Stimulated activated CD4-positive, alpha-beta T cell treated with anti-CD3 and anti-CD28 coated beads, TNF-alpha, amount 100 ng/mL, for 48 hours (primary cell): Measurements from ENCODE around the gene TLK2.
"Not testable (repeated sequence)": the region's sequence is repeated elsewhere in the genome, so short reads cannot be mapped to it uniquely, and the experiment has no call there.

ENCODE experiments used
- DNase-seq, 3 donors: peaks; one replicate each; pipeline ENCODE4 v3.0.0-alpha.2; 2020; ENCODE audit warnings: low read depth in 3 of 3

The TLK2 gene

DNA sequence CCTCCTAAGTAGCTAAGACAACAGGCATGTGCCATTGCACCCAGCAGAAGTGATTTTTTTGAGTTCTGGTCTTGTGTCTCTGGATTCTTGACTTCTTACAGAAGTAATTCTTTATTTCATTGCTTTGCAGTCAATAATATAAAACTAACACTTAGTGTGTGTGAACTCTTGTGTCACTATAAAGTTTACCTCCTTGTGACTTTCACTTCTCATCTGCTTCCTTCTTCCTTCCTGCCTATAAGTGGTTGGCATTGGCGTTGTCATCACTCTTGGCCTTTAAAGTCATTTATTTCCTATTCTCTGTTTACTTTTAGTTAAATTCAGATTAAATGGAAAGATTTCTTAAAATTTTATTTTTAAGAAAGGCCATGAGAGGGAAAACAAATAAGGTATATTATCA lies 12.4 kb downstream of the TLK2 start:
- not testable (repeated sequence) for DNase-seq

DNA sequence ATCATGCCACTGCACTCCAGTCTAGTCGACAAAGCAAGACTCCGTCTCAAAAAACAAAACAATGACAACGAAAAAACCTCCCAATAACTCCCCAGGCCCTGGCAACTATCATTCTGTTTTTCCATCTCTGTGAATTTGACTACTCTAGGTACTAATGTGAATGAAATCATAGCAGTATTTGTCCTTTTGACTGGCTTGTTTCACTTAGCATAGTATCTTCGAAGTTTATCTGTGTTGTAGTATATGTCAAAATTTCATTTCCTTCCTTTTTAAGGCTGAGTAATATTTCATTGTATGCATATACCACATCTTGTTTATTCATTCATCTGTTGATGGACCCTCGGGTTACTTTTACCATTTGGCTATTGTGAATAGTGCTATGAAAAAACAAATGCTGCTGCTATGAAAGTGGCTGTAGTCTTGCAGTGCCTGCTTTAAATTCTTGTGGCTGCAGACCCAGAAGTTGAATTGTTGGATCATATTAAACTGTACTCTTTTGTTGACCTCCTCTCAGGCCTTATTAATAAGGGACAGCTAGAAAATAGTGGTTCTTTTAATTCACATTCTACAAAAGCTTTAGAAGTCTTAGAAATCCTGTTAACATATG lies 14.5 kb downstream of the TLK2 start:
- DNase-seq: not testable (repeated sequence)

DNA sequence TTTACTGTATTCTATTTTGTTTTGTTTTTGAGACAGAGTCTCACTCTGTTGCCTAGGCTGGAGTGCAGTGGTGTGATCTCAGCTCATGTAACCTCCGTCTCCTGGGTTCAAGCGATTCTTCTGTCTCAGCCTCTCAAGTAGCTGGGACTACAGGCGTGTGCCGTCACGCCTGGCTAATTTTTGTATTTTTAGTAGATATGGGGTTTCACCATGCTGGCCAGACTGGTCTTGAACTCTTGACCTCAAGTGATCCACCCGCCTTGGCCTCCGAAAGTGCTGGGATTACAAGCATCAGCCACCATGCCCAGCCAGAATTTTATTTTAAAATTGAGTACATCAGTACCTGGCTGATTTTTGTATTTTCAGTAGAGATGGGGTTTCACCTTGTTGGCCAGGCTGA lies 15.4 kb downstream of the TLK2 start:
- DNase-seq: not testable (repeated sequence)

DNA sequence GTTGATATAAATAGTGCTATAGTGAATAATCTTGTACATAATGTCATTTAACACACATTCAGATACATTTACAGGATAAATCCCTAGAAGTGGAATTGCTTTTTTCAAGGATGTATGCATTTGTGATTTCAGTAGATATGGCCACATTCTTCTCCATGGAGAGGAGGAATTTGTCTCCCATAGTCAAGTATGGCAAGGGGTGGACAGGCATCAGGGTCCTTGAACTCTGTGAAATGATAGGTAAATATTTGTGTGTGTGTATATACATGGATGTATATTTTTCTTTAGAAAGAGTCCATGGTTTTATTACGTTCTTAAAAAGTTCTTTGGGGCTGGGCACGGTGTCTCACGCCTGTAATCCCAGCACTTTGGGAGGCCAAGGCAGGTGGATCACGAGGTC lies 17.7 kb downstream of the TLK2 start:
- not testable (repeated sequence) for DNase-seq

DNA sequence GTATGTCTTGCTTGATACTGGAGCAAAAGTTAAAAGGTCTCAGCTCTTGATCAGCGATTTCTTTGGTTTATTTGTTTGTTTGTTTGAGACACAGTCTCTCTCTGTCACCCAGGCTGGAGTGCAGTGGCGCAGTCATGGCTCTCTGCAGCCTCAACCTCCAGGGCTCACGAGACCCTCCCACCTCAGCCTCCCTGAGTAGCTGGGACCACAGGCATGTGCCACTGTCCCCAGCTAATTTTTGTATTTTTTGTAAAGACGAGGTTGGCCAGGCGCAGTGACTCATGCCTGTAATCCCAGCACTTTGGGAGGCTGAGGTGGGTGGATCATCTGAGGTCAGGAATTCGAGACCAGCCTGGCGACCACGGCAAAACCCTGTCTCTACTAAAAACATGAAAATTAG lies 20.2 kb downstream of the TLK2 start:
- DNase-seq: not testable (repeated sequence)

DNA sequence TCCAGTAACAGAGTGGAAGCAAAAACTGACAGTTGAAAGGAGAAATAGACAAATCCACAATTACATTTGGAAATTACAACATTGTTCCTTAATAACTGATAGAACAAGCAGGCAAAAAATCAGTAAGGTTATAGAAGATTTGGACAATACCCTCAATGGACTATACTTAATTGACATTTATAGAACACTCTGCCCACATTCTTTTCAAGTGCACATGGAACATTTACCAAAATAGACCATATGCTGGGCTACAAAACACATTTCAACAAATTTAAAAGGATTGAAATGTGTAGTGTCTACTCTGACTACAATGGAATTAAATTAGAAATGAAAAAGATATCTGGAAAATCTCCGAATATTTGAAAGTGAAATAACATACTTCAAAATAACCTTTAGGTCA lies 21.8 kb downstream of the TLK2 start:
- not testable (repeated sequence) for DNase-seq

DNA sequence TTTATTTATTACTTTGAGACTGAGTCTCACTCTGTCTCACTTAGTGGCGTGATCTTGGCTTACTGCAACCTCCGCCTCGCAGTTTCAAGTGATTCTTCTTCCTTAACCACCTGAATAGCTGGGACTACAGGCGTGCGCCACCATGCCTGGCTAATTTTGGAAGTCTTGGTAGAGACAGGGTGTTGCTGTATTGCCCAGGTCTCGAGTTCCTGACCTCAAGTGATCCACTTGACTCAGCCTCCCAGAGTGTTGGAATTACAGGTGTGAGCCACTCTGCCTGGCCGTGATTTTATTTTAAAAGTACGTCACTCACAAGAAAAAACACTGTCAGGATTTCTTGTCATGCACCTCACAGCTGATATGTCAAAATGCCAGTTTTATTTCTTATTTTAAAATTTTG lies 26.2 kb downstream of the TLK2 start:
- not testable (repeated sequence) for DNase-seq

DNA sequence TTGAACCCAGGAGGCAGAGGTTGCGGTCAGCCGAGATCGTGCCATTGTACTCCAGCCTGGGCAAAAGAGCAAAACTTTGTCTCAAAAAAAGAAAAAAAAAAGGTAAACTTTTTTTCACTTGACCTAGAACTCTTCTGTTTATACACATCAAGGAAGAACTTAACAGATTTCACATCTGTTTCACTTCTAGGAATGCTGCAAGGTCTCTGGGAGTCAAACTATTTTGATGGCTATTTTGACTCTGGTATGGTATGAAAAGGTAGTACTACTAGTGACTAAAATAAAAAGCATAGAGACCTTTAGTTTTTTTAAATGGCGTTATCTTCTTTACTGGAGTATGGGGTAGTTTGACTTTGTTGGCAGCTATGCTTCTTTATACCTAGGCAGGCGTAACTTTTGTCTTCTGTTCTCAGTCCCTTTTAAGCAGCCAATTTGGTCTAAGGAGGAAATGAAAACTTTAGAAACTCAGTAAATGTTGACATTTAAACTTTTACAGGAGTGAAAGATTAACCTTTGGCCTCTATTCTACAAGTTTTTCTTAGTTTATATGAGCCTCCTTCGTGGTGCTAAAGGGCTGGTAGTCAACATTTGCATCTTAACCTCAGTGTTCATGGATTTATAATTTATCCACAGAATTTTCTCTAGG lies 28.7 kb downstream of the TLK2 start:
- not testable (repeated sequence) for DNase-seq

DNA sequence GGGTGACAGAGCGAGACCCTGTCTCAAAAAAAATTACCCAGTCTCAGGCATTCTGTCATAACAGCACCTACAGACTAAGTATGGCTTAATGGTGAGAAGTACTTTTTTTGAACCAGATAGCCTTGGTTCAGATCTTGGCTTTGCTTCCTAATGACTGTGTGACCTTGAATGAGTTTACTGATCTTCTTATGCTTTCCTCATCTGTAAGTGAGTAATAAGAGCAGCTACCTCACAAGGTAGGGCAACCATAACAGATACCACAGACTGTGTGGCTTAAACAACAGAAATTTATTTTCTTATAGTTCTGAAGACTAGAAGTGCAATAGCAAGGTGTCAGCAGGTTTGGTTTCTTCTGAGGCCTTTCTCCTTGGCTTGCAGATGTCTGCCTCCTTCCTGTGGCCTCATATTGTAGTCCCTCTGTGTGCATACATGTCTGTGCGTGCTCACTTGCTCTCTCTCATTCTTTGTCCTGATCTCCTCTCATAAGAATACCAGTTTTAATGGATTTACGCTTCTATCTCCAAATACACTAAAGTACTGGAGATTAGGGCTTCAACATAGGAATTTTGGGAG lies 31.7 kb downstream of the TLK2 start:
- DNase-seq: not testable (repeated sequence)

DNA sequence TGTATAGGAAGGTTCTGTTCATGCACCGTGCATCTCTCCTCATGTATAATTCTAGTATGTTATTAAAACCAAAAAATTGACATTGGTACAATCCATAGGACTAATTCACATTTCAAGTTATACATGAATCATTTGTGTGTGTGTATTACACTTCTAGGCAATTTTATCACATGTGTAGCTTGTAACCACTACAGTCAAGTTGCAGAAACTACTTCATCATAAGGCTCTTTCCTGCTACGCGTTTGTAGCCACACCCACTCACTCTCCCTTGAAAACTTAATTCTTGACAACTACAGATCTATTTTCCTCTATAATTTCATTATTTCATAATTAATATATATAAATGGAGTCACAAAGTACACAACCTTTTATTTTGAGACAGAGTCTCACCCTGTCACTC lies 32.4 kb downstream of the TLK2 start:
- DNase-seq: not testable (repeated sequence)

DNA sequence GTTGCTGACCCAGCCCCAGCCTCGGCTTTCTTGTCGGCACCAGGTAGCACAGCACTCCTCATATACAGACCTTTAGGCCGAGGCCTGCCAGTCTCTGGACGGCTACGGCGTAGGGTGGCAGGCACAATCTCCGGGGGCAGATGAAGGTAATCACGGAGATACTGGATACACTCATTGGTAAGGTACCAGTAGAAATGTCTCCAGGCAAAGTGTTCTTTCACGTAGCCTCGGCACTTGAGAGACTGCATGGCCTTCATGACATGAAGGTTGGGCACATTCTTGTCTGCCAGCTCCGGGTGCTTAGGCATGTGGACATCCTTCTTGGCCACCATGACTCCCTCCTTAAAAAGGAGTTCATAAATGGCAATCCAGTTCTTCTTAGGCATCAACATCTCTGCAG lies 37.8 kb downstream of the TLK2 start:
- not testable (repeated sequence) for DNase-seq

DNA sequence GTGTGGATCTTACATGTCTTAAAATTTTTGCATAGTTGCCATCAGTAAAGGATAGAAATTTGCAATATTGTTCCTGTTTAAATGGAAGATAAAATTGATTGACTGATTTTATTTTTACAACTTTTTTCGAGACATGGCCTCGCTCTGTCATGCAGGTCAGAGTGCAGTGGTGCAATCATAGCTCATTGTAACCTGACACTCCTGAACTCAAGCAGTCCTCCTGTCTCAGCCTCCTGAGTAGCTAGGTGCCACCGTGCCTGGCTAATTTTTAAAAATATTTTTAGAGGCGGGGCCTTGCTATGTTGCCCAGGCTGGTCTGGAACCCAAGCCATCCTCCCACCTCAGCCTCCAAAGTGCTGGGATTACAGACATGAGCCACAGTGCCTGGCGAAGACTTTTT lies 42.7 kb downstream of the TLK2 start:
- DNase-seq: not testable (repeated sequence)

DNA sequence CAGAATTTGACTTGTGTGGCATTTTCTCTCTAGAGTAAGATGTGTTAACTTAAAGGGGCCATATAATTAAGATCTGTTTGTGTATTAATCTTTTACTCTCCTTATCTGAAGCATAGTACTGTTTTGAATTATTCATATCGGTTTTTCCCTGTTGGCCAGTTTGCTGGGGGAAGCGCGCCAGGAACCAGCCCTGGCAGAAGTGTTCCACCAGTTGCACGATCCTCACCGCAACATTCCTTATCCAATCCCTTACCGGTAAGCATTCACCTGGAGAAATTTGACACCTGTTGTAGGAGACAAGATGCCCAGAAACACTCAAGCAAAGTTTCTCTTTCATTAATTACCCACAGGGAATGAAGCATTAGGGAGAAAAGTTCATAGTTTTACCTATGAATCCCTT lies 45.5 kb downstream of the TLK2 start:
- DNase-seq: not testable (repeated sequence)

DNA sequence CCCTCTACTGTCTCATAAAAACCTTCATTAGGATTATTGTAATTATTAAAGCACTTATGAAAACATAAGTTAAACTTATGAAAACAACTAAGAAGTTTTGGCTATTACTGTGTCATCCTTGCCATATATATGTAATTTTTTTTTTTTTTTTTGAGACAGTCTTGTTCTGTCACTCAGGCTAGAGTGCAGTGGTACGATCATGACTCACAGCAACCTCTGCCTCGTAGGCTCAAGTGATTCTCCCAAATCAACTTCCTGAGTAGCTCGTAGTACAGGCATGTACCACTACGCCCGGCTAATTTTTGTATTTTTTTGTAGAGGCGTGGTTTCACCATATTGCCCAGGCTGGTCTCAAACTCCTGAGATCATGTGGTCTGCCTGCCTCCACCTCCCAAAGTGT lies 46.7 kb downstream of the TLK2 start:
- not testable (repeated sequence) for DNase-seq

DNA sequence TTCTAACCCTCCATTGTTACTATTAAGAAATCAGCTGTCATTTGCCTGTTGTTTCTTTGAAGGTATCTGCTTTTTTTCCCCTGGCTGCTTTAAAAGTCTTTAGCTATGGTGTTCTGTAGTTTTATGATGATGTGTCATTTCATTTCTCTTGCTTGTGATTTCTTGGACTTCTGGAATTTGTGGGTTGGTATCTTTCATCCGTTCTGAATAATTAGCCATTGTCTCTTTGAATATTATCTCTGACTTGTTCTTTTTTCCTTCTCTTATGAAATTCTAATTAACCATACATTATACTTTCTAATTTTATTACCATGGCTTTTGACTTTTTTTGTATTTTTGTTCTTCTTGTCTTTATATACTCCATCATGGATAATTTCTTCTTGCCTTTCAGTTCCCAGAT lies 52.3 kb downstream of the TLK2 start:
- DNase-seq: not testable (repeated sequence)

DNA sequence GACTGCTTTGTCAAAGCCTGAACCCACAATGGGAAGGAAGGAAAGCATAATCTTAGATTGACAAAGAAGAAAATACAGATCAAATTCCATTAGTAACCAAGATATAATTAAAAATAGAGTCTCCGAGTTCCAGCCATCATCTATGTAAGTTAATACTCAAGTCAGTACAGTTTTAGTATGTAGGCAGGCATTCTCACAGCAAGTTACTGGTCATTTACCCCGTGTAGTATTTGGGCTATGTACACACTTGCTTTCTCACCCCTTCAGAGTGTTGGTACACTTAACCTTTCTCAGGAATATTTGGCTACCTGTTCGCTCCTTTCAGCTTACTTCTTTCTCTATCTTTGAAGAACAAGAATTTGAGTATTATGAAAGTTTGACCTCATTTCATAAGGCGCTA lies 57.9 kb downstream of the TLK2 start:
- not testable (repeated sequence) for DNase-seq

DNA sequence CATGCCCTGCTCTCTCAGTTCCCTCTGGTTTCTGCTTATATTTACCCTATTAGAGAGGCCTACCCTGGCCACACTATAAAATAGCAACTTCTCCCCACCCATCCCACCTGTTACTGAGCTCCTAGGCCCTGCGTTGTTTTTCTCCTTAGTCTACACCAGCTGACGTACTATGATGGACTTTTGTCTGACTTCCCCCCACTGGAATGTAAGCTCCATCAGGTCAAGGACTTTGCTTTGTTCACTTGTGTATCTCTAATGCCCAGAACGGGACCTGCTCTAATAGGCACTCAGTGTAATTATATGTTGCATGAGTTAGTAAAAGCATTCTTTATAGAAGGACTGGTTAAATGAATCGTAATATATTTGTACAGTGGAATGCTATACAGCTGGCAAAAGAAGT lies 62.4 kb downstream of the TLK2 start:
- not testable (repeated sequence) for DNase-seq

DNA sequence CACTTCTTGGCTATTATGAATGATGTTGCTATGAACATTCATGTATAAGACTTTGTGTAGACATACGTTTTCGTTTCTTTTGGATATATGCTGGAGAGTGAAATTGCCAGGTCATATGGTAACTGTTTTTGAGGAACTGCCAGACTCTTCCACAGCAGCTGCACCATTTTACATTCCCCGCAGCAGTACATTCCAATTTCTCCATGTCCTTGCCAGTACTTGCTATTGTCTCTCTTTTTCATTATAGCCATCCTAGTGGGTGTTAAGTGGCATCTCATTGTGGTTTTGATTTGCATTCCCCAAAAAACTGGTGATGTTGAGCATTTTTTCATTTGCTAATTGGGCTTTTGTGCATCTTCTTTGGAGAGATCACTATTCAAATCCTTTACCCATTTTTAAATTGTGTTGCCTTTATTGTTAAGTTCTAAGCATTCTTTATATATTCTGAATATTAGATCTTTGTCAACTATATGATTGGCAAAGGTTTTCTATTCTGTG lies 64.7 kb downstream of the TLK2 start:
- DNase-seq: not testable (repeated sequence)

DNA sequence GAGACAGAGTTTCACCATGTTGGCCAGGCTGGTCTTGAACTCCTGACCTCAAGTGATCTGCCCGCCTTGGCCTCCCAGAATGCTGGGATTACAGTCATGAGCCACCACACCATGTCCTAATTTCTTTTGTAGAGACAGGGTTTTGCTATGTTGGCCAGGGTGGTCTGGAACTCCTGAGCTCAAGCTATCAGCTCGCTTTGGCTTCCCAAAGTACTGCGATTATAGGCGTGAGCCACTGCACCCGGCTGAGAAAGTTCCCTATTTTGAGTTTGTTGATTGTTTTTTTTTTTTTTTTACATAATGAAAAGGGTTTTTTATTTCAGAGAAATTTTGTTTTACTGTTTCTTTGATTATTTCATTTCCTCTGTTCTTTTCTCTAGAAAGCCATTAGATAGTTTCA lies 67.4 kb downstream of the TLK2 start:
- DNase-seq: not testable (repeated sequence)

DNA sequence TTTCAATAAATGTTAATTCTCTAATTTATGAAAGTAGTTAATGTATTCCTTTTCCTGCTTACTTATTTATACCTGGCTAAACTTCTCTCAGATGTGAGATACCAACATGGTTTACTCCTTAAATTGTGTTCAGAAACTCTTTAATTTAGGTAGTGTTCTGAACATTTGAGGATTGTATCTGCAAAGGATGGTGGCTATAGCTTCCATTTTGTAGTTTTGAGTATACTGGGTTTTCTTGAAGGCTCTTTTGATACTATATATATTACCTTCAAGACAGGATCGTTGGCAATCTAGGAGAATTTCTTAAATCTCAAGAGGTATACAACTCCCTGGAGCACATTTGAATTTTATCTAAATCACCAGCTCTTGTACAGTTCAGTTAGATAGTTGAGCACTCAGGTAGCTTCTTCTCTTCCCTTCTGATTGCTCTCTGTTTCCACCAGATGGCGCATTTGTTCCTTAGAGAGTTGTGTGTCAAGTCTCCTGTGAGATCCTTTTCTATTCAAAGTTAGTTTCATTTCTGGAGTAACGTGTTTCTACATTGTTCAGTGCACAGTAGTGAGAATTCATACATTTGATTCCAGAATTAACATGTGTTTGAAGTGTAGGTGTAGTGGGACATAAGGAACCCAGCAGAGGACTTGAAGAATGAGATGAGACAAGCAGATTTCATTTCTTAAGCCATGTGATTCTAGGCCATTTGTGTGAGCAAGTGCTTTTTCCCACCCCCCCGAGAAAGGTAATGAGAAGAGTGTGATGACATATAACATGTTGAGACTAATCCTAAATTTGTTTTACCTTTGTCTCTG lies 74.4 kb downstream of the TLK2 start:
- DNase-seq: peak in 1 of 3 donors; percentile 26

DNA sequence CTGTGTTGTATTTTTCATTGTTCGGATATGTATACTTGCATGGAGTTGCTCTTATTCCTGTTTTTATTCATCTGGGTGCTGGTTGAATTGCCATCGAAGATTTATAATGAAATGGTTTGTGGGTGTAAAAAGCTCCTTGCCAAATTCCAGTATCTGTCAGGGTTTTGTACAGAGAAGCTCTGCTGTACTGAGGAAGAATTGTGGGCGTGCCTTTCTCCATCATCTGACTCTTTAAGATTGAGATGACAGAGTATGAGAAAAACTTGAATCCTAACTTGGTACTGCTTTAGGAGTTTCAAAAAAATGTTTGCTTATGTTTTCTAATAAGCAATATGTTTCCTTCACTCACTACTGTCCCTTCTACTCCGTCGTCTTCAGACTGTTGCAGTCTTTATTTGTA lies 78.9 kb downstream of the TLK2 start:
- not testable (repeated sequence) for DNase-seq

DNA sequence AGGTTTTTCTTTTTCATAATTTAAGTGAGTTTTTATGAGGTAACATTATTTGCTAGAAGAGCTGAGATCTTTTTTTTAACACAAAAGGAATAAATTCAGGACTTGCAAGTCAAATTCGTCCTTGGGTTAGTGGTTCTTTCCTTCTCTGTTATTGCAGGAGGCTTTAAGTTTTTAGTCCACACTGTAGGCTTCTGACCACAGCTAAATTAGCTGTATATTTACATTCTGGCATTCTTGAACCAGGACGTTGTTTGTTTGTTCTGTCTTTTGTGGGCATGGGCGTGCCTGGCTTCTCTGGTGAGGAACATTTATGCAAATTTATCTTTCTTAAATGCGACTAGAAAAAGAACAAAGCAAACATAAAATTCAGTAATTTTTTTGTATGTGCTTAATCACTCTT lies 80.3 kb downstream of the TLK2 start:
- DNase-seq: not testable (repeated sequence)
